ENCODE data around the gene MAP4K4. TPM values are rescaled to one million over a fixed set of nuclear protein-coding genes. Genes with fewer than 3 reads are reported as not detected.

Gene MAP4K4
- total RNA-seq, 1 donor from 2014 or later: 166 TPM

DNA sequence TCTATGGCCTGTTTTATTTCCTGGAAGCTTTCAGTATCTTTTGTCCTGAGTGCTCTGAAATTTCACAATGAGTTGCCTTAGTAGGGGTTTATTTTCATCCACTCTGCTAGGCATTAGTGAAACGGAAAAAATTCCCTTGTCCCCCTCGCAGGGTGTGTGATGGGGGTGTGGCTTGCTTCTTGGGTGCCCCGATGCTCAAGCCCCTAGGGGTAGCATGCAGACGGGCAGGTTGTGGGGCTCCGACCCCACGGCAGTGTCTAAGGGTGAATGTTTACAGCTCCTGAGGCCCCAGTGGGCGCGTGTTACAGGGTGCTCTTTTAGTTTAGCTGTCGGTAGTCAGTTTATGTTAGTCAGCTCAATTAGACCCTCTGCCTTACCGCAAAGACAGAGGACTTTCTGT is 32.2 kb upstream of the MAP4K4 start:
- Mint-ChIP-seq H3K4me3 (no peak overlapping the region), H3K27ac (no peak overlapping the region), H3K27me3 (no peaks in the 10 kb centered on the region), H3K36me3 (no peaks in the 10 kb centered on the region), H3K9me3 (no peaks in the 10 kb centered on the region), H3K4me1 (ENCODE audit: unreplicated experiment) (no peaks in the 10 kb centered on the region)
- TF ChIP-seq, protein P1, sequence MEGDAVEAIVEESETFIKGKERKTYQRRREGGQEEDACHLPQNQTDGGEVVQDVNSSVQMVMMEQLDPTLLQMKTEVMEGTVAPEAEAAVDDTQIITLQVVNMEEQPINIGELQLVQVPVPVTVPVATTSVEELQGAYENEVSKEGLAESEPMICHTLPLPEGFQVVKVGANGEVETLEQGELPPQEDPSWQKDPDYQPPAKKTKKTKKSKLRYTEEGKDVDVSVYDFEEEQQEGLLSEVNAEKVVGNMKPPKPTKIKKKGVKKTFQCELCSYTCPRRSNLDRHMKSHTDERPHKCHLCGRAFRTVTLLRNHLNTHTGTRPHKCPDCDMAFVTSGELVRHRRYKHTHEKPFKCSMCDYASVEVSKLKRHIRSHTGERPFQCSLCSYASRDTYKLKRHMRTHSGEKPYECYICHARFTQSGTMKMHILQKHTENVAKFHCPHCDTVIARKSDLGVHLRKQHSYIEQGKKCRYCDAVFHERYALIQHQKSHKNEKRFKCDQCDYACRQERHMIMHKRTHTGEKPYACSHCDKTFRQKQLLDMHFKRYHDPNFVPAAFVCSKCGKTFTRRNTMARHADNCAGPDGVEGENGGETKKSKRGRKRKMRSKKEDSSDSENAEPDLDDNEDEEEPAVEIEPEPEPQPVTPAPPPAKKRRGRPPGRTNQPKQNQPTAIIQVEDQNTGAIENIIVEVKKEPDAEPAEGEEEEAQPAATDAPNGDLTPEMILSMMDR (conservative IDR thresholded peaks at IDR 0.05): no peak
- no peak for DNase-seq (ENCODE audit: extremely low spot score, unreplicated experiment)

GRCh38 chr2:101667823-101668222 is 29.7 kb upstream of the MAP4K4 start:
- H3K27ac Mint-ChIP-seq: no peak overlapping the region

DNA sequence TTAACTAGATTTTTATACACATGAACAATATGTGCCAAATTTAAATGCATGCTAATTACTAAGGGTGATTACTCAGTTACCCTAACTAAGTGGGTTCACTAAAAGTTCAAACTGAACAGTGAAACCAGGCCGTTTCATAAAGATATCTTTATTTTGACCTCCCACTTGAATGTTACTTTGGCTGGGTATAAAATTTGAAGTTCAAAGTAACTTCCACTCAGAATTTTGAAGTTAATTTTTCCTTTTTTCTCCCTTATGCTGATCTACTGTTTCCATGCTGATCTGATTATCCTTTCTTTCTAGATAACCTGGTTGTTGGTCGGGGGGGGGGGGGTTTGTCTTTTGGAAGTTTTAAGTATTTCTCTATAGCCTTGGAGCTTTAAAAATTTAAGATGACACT is 25.5 kb upstream of the MAP4K4 start:
- H3K36me3 Mint-ChIP-seq: no peaks in the 10 kb centered on the region
- TF ChIP-seq, protein P1 (conservative IDR thresholded peaks at IDR 0.05): no peak
- no peaks in the 10 kb centered on the region for H3K27me3 Mint-ChIP-seq
- H3K4me3 Mint-ChIP-seq: no peak overlapping the region
- no peak for DNase-seq (ENCODE audit: extremely low spot score, unreplicated experiment)
- no peak overlapping the region for H3K27ac Mint-ChIP-seq
- peaks cover 3% of the 10 kb centered on the region for H3K9me3 Mint-ChIP-seq
- no peaks in the 10 kb centered on the region for H3K4me1 Mint-ChIP-seq (ENCODE audit: unreplicated experiment)

More at GRCh38 chr2:101667823-101668222, 29.7 kb upstream of the MAP4K4 start:
- DNase-seq (ENCODE audit: extremely low spot score, unreplicated experiment): no peak
- no peaks in the 10 kb centered on the region for H3K9me3 Mint-ChIP-seq
- no peaks in the 10 kb centered on the region for H3K36me3 Mint-ChIP-seq
- H3K4me3 Mint-ChIP-seq: no peak overlapping the region
- TF ChIP-seq, protein P1 (conservative IDR thresholded peaks at IDR 0.05): no peak
- no peaks in the 10 kb centered on the region for H3K4me1 Mint-ChIP-seq (ENCODE audit: unreplicated experiment)
- H3K27me3 Mint-ChIP-seq: no peaks in the 10 kb centered on the region

- H3K36me3 Mint-ChIP-seq: no peaks in the 10 kb centered on the region
- TF ChIP-seq, protein P1 (conservative IDR thresholded peaks at IDR 0.05): no peak
- no peaks in the 10 kb centered on the region for H3K4me1 Mint-ChIP-seq (ENCODE audit: unreplicated experiment)
- H3K27ac Mint-ChIP-seq: no peak overlapping the region
- peaks cover 3% of the 10 kb centered on the region for H3K9me3 Mint-ChIP-seq
- DNase-seq (ENCODE audit: extremely low spot score, unreplicated experiment): no peak
- no peaks in the 10 kb centered on the region for H3K27me3 Mint-ChIP-seq
- no peak overlapping the region for H3K4me3 Mint-ChIP-seq
Observed at GRCh38 chr2:101673920-101674319, 23.6 kb upstream of the MAP4K4 start.

GRCh38 chr2:101675512-101675911 is 22.0 kb upstream of the MAP4K4 start:
- TF ChIP-seq, protein P1 (conservative IDR thresholded peaks at IDR 0.05): no peak
- Mint-ChIP-seq H3K9me3 (peaks cover 3% of the 10 kb centered on the region), H3K36me3 (no peaks in the 10 kb centered on the region), H3K27me3 (no peaks in the 10 kb centered on the region), H3K4me3 (no peak overlapping the region), H3K27ac (no peak overlapping the region), H3K4me1 (ENCODE audit: unreplicated experiment) (no peaks in the 10 kb centered on the region)
- no peak for DNase-seq (ENCODE audit: extremely low spot score, unreplicated experiment)

GRCh38 chr2:101676674-101677073 is 20.8 kb upstream of the MAP4K4 start:
- Mint-ChIP-seq H3K36me3 (no peaks in the 10 kb centered on the region), H3K27me3 (no peaks in the 10 kb centered on the region), H3K4me1 (ENCODE audit: unreplicated experiment) (no peaks in the 10 kb centered on the region), H3K27ac (no peak overlapping the region), H3K9me3 (peaks cover 3% of the 10 kb centered on the region), H3K4me3 (no peak overlapping the region)
- DNase-seq (ENCODE audit: extremely low spot score, unreplicated experiment): no peak
- TF ChIP-seq, protein P1 (conservative IDR thresholded peaks at IDR 0.05): no peak

All from type B pancreatic cell (in vitro differentiated cells).